Activated T-cell treated with anti-CD3 and anti-CD28 coated beads, Interleukin-2, amount 50 U/mL, for 1 hour (primary cell): ENCODE data around the gene CMC1.
"Not testable (repeated sequence)": the region's sequence is repeated elsewhere in the genome, so short reads cannot be mapped to it uniquely, and the experiment has no call there.

Source experiments
- DNase-seq: peaks from one replicate; pipeline ENCODE4 v3.0.0-alpha.2; 2020

Gene CMC1

GRCh38 chr3:28241221-28242160 lies at the start of gene CMC1:
Gene CMC1 (plus strand): TSS chr3:28241619. CDS start chr3:28241794, 175 bp downstream.
- peak; percentile 90 for DNase-seq

GRCh38 chr3:28198161-28198560 lies 43.3 kb upstream of the CMC1 start:
- DNase-seq, result no peak

- DNase-seq, result no peak
Observed at GRCh38 chr3:28198974-28199373, 42.4 kb upstream of the CMC1 start.

- not testable (repeated sequence) for DNase-seq
Observed at GRCh38 chr3:28199643-28200042, 41.8 kb upstream of the CMC1 start.

- DNase-seq, result not testable (repeated sequence)
Observed at GRCh38 chr3:28200366-28200848, 41.0 kb upstream of the CMC1 start.

GRCh38 chr3:28206479-28206878 lies 34.9 kb upstream of the CMC1 start:
- DNase-seq, result no peak

GRCh38 chr3:28207000-28207733 lies 34.3 kb upstream of the CMC1 start:
- DNase-seq, result no peak

- DNase-seq, result no peak
Observed at GRCh38 chr3:28210968-28211713, 30.3 kb upstream of the CMC1 start.

- DNase-seq, result no peak
Observed at GRCh38 chr3:28212681-28213080, 28.7 kb upstream of the CMC1 start.

GRCh38 chr3:28215407-28215806 lies 26.0 kb upstream of the CMC1 start:
- no peak for DNase-seq

- no peak for DNase-seq
Observed at GRCh38 chr3:28218071-28218916, 23.1 kb upstream of the CMC1 start.

GRCh38 chr3:28218917-28219198 lies 22.6 kb upstream of the CMC1 start:
- no peak for DNase-seq

GRCh38 chr3:28224430-28224829 lies 17.0 kb upstream of the CMC1 start:
- DNase-seq, result no peak

GRCh38 chr3:28226020-28226419 lies 15.4 kb upstream of the CMC1 start:
- DNase-seq, result no peak

GRCh38 chr3:28228623-28229022 lies 12.8 kb upstream of the CMC1 start:
- DNase-seq, result no peak

GRCh38 chr3:28232659-28233058 lies 8.8 kb upstream of the CMC1 start:
- no peak for DNase-seq

- DNase-seq, result no peak
Observed at GRCh38 chr3:28234454-28234853, 7.0 kb upstream of the CMC1 start.

- no peak for DNase-seq
Observed at GRCh38 chr3:28239108-28239507, 2.3 kb upstream of the CMC1 start.

- DNase-seq, result no peak
Observed at GRCh38 chr3:28240441-28240840, 978 bp upstream of the CMC1 start.

- no peak for DNase-seq
Observed at GRCh38 chr3:28242519-28242918, 1.1 kb downstream of the CMC1 start.

- DNase-seq, result no peak
Observed at GRCh38 chr3:28243424-28244106, 2.1 kb downstream of the CMC1 start.

GRCh38 chr3:28244491-28244890 lies 3.1 kb downstream of the CMC1 start:
- DNase-seq, result no peak
